Fibroblast of peridontal ligament (primary cell): ENCODE data around the gene NCEH1.

Experiments
- DNase-seq: peaks from one replicate; pipeline ENCODE4 v3.0.0-alpha.2; 2010; ENCODE audit errors: extremely low read depth

NCEH1 gene

DNA sequence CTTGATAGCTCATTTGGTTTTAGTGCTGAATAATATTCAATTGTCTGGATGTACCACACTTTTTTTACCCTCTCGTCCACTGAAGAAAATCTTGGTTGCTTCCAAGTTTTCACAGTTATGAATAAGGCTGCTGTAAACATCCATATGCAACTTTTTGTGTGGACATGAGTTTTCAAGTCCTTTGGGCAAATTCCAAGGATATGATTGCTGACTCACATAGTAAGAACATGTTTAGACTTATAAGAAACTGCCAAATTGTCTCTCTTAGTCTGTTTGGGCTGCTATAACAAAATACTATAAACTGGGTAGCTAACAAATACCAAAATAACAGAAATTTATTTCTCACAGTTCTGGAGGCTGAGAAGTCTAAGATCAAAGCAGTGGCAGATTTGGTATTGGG lies 128.2 kb downstream of the NCEH1 start:
- DNase-seq: peak; percentile 66

DNA sequence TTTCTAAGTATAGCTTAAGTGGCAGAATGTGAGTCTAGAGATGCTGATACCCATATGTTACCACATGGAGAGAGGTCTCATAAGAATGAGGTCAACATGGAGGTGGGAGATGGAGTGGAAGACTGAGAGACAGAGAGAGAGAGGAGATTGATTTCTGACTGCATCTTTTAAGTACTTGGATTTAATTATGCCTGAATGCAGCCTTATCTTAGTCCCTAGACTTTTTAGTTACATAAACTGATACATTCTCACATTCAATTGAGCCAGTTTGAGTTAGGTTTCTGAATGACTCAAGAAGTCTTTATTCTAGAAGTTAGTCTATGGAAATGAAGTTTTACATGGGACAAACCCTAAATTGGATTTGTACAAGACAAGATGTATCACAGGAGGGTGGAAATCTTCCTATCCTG lies 129.1 kb downstream of the NCEH1 start:
- no peak for DNase-seq

DNA sequence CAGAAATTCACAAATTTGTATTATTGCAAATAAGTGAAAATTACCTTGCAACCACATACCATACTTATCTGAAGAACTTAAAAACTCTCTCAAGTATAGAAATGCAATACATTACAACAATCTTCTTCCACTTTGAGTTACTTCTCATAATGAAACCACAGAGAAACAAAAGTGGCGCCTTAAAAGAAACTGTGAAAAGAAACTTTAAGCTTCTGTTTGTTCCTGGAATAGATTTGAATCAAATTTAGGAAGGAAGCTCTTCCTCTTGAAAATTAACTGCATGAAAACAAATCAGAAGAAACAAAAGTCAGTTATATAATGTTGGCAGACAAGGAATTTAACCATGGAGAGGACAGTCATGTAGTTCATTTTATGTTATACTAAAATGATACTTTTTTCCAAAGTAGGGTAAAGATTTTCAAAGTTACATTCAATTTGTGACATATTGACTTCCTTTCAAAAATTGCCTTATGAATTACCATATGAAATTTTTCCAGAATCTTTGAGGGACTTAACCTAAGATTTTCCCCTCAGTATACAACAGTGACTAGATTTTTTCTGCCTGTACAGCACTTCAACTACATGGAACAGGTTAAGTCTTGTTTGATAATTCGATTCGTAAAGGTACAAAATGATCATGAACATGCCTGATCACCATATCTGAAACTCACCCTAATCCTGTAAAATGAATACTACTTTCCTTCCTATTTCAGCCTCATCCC lies 130.0 kb downstream of the NCEH1 start:
- no peak for DNase-seq
